Measurements from ENCODE around the gene POLR1G.
A peak's percentile ranks its signal among the peaks of the same experiment; 100 is the strongest.

DNA sequence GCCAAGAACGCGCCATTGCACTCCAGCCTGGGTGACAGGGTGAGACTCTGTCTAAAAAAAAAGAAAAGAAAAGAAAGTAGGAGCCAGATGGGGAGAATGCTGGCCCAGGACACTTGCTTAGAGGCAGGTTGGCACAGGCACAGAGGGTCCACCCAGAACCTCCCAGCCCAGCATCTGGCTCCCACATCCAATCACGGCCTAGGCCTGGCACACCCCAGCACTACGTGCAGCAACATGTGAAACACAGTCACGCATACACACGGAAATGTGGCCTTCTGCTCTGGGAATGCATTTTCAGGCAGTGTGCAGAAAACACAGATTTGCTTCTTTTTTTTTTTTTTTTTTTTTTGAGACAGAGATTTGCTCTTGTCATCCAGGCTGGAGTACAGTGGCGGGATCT is 40.5 kb downstream of the POLR1G start:
- TF ChIP-seq POLR2A (IDR thresholded peaks at IDR 0.05) (peak; percentile 62), POLR2AphosphoS5 (IDR thresholded peaks at IDR 0.05) (peak; percentile 84)
- TF ChIP-seq, protein P1, sequence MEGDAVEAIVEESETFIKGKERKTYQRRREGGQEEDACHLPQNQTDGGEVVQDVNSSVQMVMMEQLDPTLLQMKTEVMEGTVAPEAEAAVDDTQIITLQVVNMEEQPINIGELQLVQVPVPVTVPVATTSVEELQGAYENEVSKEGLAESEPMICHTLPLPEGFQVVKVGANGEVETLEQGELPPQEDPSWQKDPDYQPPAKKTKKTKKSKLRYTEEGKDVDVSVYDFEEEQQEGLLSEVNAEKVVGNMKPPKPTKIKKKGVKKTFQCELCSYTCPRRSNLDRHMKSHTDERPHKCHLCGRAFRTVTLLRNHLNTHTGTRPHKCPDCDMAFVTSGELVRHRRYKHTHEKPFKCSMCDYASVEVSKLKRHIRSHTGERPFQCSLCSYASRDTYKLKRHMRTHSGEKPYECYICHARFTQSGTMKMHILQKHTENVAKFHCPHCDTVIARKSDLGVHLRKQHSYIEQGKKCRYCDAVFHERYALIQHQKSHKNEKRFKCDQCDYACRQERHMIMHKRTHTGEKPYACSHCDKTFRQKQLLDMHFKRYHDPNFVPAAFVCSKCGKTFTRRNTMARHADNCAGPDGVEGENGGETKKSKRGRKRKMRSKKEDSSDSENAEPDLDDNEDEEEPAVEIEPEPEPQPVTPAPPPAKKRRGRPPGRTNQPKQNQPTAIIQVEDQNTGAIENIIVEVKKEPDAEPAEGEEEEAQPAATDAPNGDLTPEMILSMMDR (IDR thresholded peaks at IDR 0.05) = no peak

Data from prostate gland (tissue), 2 donors.